ENCODE data around the gene NTM.

DNA sequence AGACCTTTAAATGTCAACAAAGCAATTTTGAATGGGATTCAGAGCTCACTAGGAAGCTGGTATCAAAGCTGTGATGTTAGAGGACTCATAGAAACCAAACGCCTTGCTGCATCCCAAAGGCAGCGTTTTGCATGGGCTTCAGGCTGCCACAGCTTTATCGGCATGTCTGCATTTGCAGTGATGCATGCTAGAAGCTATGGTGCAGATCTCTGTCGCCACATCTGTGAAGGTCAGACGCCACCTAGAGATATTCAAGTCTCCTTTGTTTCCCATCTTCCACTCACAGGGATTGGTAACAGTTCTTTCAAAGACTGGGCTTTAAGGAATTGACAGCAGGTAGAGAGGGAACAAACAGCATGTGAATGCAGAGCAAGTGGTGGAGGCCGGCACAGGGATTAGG lies 47.8 kb downstream of the NTM start:
- TF ChIP-seq, protein P1, sequence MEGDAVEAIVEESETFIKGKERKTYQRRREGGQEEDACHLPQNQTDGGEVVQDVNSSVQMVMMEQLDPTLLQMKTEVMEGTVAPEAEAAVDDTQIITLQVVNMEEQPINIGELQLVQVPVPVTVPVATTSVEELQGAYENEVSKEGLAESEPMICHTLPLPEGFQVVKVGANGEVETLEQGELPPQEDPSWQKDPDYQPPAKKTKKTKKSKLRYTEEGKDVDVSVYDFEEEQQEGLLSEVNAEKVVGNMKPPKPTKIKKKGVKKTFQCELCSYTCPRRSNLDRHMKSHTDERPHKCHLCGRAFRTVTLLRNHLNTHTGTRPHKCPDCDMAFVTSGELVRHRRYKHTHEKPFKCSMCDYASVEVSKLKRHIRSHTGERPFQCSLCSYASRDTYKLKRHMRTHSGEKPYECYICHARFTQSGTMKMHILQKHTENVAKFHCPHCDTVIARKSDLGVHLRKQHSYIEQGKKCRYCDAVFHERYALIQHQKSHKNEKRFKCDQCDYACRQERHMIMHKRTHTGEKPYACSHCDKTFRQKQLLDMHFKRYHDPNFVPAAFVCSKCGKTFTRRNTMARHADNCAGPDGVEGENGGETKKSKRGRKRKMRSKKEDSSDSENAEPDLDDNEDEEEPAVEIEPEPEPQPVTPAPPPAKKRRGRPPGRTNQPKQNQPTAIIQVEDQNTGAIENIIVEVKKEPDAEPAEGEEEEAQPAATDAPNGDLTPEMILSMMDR (IDR thresholded peaks at IDR 0.05 in 8 of 11, conservative IDR thresholded peaks at IDR 0.05 in 3 of 11) = no peak
- TF ChIP-seq POLR2A (IDR thresholded peaks at IDR 0.05) = no peak

Measured in spleen (tissue), 7 donors.